H1 (cell line): Measurements from ENCODE around the gene CDK5R2. TPM values are rescaled to one million over a fixed set of nuclear protein-coding genes. Genes with fewer than 3 reads are reported as not detected.

ENCODE experiments used
- CTCF ChIA-PET: fragments of 300-600 bp; sonication (Branson Sonifier 250); formaldehyde crosslinking; loops from one replicate; lab custom pipeline; 2021; ENCODE audit not compliant: partially characterized antibody; lab: Charles Lee
- POLR2A ChIA-PET: fragments of 300-600 bp; sonication (Branson Sonifier 250); formaldehyde crosslinking; loops from one replicate; lab custom pipeline; 2021; ENCODE audit warnings: inconsistent platforms; ENCODE audit not compliant: partially characterized antibody; lab: Charles Lee
- DNase-seq, 2 experiments: peaks; one replicate each; pipeline versions ENCODE4 v3.0.0 to v3.0.0-alpha.2; 2010 to 2022; ENCODE audit warnings: low spot score in 2 of 2, low read depth in 1 of 2, mixed read lengths in 1 of 2
- FAIRE-seq: peaks from 2 replicates; lab custom pipeline; 2011; peaks lifted over from hg19 to GRCh38; lab: Jason Lieb, UNC
- H2AFZ ChIP-seq: 2 replicates; pipeline ENCODE4 v1.8.1; 2012; ENCODE audit warnings: low read length, inconsistent platforms
- H2AK5ac ChIP-seq: 2 replicates; pipeline ENCODE4 v1.6.1; 2013; ENCODE audit warnings: low read depth, low read length
- H2BK120ac ChIP-seq: replicated peaks from 2 replicates; pipeline ENCODE3; 2013; ENCODE audit warnings: low read depth, low read length, inconsistent platforms
- H2BK12ac ChIP-seq: 2 replicates; pipeline ENCODE4 v1.6.1; 2013; ENCODE audit warnings: low read depth, low read length
- H2BK15ac ChIP-seq: 2 replicates; pipeline ENCODE4 v1.6.1; 2013; ENCODE audit warnings: low read length
- H2BK20ac ChIP-seq: 2 replicates; pipeline ENCODE4 v1.6.1; 2013; ENCODE audit warnings: low read length
- H2BK5ac ChIP-seq: 2 replicates; pipeline ENCODE4 v1.6.1; 2013; ENCODE audit warnings: low read depth, low read length
- H3K14ac ChIP-seq: 2 replicates; pipeline ENCODE4 v1.6.1; 2013; ENCODE audit warnings: inconsistent platforms; ENCODE audit not compliant: insufficient read length
- H3K18ac ChIP-seq: 2 replicates; pipeline ENCODE4 v1.6.1; 2013; ENCODE audit warnings: low read length; ENCODE audit errors: extremely low read depth
- H3K23ac ChIP-seq: 2 replicates; pipeline ENCODE4 v1.6.1; 2013; ENCODE audit warnings: inconsistent platforms; ENCODE audit not compliant: insufficient read length
- H3K23me2 ChIP-seq: 2 replicates; pipeline ENCODE4 v1.6.1; 2013; ENCODE audit warnings: low read depth, low read length
- H3K27ac ChIP-seq: 2 replicates; pipeline ENCODE4 v1.6.1; 2011; ENCODE audit warnings: low read depth, low read length, inconsistent platforms
- H3K27me3 ChIP-seq, 4 experiments: replicated peaks in 1 of 4; 1 replicate in 1 of 4; 2 replicates in 3 of 4; pipeline versions ENCODE4 v1.6.1 to v1.8.1; 2011 to 2013; ENCODE audit warnings: low read length in 3 of 4, mild to moderate bottlenecking in 3 of 4, inconsistent platforms in 2 of 4, mixed read lengths in 2 of 4, moderate library complexity in 1 of 4; ENCODE audit not compliant: control insufficient read depth in 3 of 4, insufficient read depth in 3 of 4; ENCODE audit errors: extremely low read depth in 1 of 4
- H3K36me3 ChIP-seq, 4 experiments: 2 replicates each; pipeline versions ENCODE4 v1.6.1 to v1.8.1; 2011 to 2013; ENCODE audit warnings: mild to moderate bottlenecking in 4 of 4, low read length in 3 of 4, moderate library complexity in 2 of 4, control low read depth in 1 of 4, inconsistent platforms in 1 of 4; ENCODE audit not compliant: insufficient read depth in 4 of 4, control insufficient read depth in 2 of 4
- H3K4ac ChIP-seq: replicated peaks from 2 replicates; pipeline ENCODE3; 2013; ENCODE audit warnings: low read length, low read depth, mixed read lengths, inconsistent platforms; ENCODE audit not compliant: insufficient read length
- H3K4me1 ChIP-seq, 4 experiments: replicated peaks in 1 of 4; 1 replicate in 1 of 4; 2 replicates in 3 of 4; pipeline versions ENCODE4 v1.6.1 to v1.8.1; 2011 to 2013; ENCODE audit warnings: low read length in 3 of 4, inconsistent platforms in 2 of 4, mixed read lengths in 1 of 4; ENCODE audit not compliant: insufficient read depth in 4 of 4, control insufficient read depth in 3 of 4
- H3K4me2 ChIP-seq, 2 experiments: 2 replicates each; pipeline versions ENCODE4 v1.6.1 to v1.8.1; 2011 to 2013; ENCODE audit warnings: low read depth in 2 of 2, low read length in 2 of 2, control low read depth in 1 of 2, inconsistent platforms in 1 of 2, mild to moderate bottlenecking in 1 of 2; ENCODE audit not compliant: insufficient read depth in 1 of 2
- H3K4me3 ChIP-seq, 4 experiments: fragments of 200-600, 300-600 bp in 1 of 4; sonication (generic), shearing (Covaris generic), sonication (Bioruptor Twin) in 1 of 4; 2 replicates each; pipeline versions ENCODE4 v1.5.1 to v1.8.1; 2011 to 2016; ENCODE audit warnings: low read length in 4 of 4, low read depth in 3 of 4, control low read depth in 2 of 4, inconsistent platforms in 2 of 4, mild to moderate bottlenecking in 2 of 4, mixed read lengths in 1 of 4, moderate library complexity in 1 of 4; ENCODE audit not compliant: insufficient read depth in 2 of 4; ENCODE audit errors: extremely low read depth in 1 of 4
- H3K56ac ChIP-seq: replicated peaks from 2 replicates; pipeline ENCODE3; 2013; ENCODE audit warnings: low read depth, mild to moderate bottlenecking, mixed read lengths, low read length, inconsistent platforms; ENCODE audit not compliant: insufficient read length
- H3K79me1 ChIP-seq: 2 replicates; pipeline ENCODE4 v1.6.1; 2013; ENCODE audit warnings: low read depth, low read length, control low read depth
- H3K79me2 ChIP-seq, 2 experiments: 2 replicates each; pipeline versions ENCODE4 v1.6.1 to v1.8.1; 2012 to 2013; ENCODE audit warnings: low read length in 2 of 2, mild to moderate bottlenecking in 2 of 2, inconsistent platforms in 1 of 2; ENCODE audit not compliant: insufficient read depth in 2 of 2, control insufficient read depth in 1 of 2
- H3K9ac ChIP-seq, 4 experiments: replicated peaks in 1 of 4; 1 replicate in 1 of 4; 2 replicates in 3 of 4; pipeline versions ENCODE4 v1.6.1 to v1.8.1; 2011 to 2013; ENCODE audit warnings: low read depth in 3 of 4, low read length in 3 of 4, control low read depth in 2 of 4, mild to moderate bottlenecking in 2 of 4, moderate library complexity in 2 of 4, inconsistent platforms in 1 of 4; ENCODE audit errors: extremely low read depth in 1 of 4
- H3K9me3 ChIP-seq, 2 experiments: 2 replicates each; pipeline versions ENCODE4 v1.6.1 to v1.8.1; 2012 to 2013; ENCODE audit warnings: mild to moderate bottlenecking in 2 of 2, moderate library complexity in 2 of 2, control low read depth in 1 of 2, inconsistent platforms in 1 of 2, low read depth in 1 of 2, low read length in 1 of 2, mixed read lengths in 1 of 2; ENCODE audit not compliant: insufficient read depth in 2 of 2
- H4K20me1 ChIP-seq, 2 experiments: replicated peaks in 1 of 2; 2 replicates each; pipeline versions ENCODE3 to v1.8.1; 2011 to 2013; ENCODE audit warnings: inconsistent platforms in 2 of 2, low read length in 2 of 2, mild to moderate bottlenecking in 1 of 2; ENCODE audit not compliant: insufficient read depth in 2 of 2, control insufficient read depth in 1 of 2
- H4K5ac ChIP-seq: 2 replicates; pipeline ENCODE4 v1.6.1; 2013; ENCODE audit warnings: low read length, low read depth, mixed read lengths, inconsistent platforms; ENCODE audit not compliant: insufficient read length
- H4K8ac ChIP-seq: 2 replicates; pipeline ENCODE4 v1.8.0; 2013; ENCODE audit warnings: mild to moderate bottlenecking, moderate library complexity, low read length, inconsistent platforms; ENCODE audit not compliant: insufficient read depth; ENCODE audit errors: extremely low read depth
- H4K91ac ChIP-seq: replicated peaks from 2 replicates; pipeline ENCODE3; 2013; ENCODE audit warnings: low read length, mixed read lengths, inconsistent platforms; ENCODE audit not compliant: insufficient read length
- CBX8 ChIP-seq: fragments of 300-800, 300-1000 bp; sonication (generic); IDR thresholded peaks from 2 replicates; pipeline ENCODE4 v1.7.1; 2016; ENCODE audit warnings: low read depth, low read length, borderline replicate concordance
- CEBPB ChIP-seq: IDR thresholded peaks from 2 replicates; pipeline ENCODE4 v1.6.1; 2012; ENCODE audit warnings: low read depth, low read length
- CHD2 ChIP-seq: IDR thresholded peaks from 2 replicates; pipeline ENCODE4 v1.6.1; 2012; ENCODE audit warnings: low read length, improper control_type of control experiment
- E2F6 ChIP-seq: IDR thresholded peaks from 2 replicates; pipeline ENCODE4 v1.6.1; 2012; ENCODE audit warnings: inconsistent platforms
- EGR1 ChIP-seq: IDR thresholded peaks from 2 replicates; pipeline ENCODE4 v1.6.1; 2011; ENCODE audit warnings: low read depth, low read length, borderline replicate concordance
- EP300 ChIP-seq, 2 experiments: IDR thresholded peaks; 1 replicate in 1 of 2; 2 replicates in 1 of 2; pipeline ENCODE4 v1.6.1; 2011 to 2012; ENCODE audit warnings: low read depth in 2 of 2, low read length in 2 of 2, mild to moderate bottlenecking in 2 of 2, borderline replicate concordance in 1 of 2, inconsistent platforms in 1 of 2, moderate library complexity in 1 of 2
- EZH2 ChIP-seq: fragments of 200-600 bp; sonication (generic); IDR thresholded peaks from 2 replicates; pipeline ENCODE4 v1.7.1; 2012; ENCODE audit warnings: low read depth, mild to moderate bottlenecking, moderate library complexity, low read length, inconsistent platforms; ENCODE audit not compliant: severe bottlenecking
- GABPA ChIP-seq: IDR thresholded peaks from 2 replicates; pipeline ENCODE4 v1.6.1; 2011; ENCODE audit warnings: mild to moderate bottlenecking, low read length, moderate library complexity, borderline replicate concordance; ENCODE audit not compliant: insufficient read depth
- MAFK ChIP-seq: IDR thresholded peaks from 2 replicates; pipeline ENCODE4 v1.6.1; 2012; ENCODE audit warnings: low read depth, mild to moderate bottlenecking, improper control_type of control experiment, low read length
- PHF8 ChIP-seq: fragments of 200-600 bp; sonication (generic); conservative IDR thresholded peaks from 2 replicates; pipeline ENCODE4 v1.7.1; 2012; ENCODE audit warnings: low read depth, mild to moderate bottlenecking, inconsistent platforms, low read length, moderate library complexity
- TAF1 ChIP-seq: IDR thresholded peaks from 2 replicates; pipeline ENCODE4 v1.6.1; 2011; ENCODE audit warnings: mild to moderate bottlenecking, low read depth, low read length
- TBP ChIP-seq: IDR thresholded peaks from 2 replicates; pipeline ENCODE4 v1.6.1; 2011; ENCODE audit warnings: low read depth, low read length, improper control_type of control experiment
- TCF12 ChIP-seq: IDR thresholded peaks from 2 replicates; pipeline ENCODE4 v1.6.1; 2011; ENCODE audit warnings: low read depth, mild to moderate bottlenecking, low read length
- WGBS, 2 experiments: shearing (Covaris generic) in 1 of 2; methylation state at CpG; one replicate each; pipeline versions ENCODE4 v1.1.6 to v1.1.7; 2013 to 2015; ENCODE audit warnings: low lambda C conversion rate in 2 of 2, mixed read lengths in 2 of 2, inconsistent platforms in 1 of 2, low coverage in 1 of 2, missing lambda C conversion rate in 1 of 2; ENCODE audit not compliant: insufficient replicate concordance in 2 of 2, insufficient coverage in 1 of 2, insufficient read length in 1 of 2; ENCODE audit errors: extremely low coverage in 1 of 2, missing lambda C conversion rate in 1 of 2; 5-methylcytosine and 5-hydroxymethylcytosine counted together
- polyA plus RNA-seq, 7 experiments: library from polyadenylated mRNA; depleted of rRNA in 3 of 7; stranded (reverse) in 5 of 7; unstranded in 2 of 7; fragments of >200 nt in 5 of 7; fragments of 200-250 nt in 2 of 7; gene quantifications; 1 replicate in 5 of 7; 2 replicates in 1 of 7; 4 replicates in 1 of 7; pipeline versions ENCODE4 v1.2.1 to v1.2.3, GENCODE V29; 2011 to 2013; ENCODE audit warnings: missing spikeins in 2 of 7, mixed read lengths in 2 of 7
- total RNA-seq: library from RNA; stranded (reverse); fragmentation: NEBNext Ultra II Directional; extraction: Animal tissue kit (Norgen Biotek cat#: 25700); gene quantifications from 2 replicates; pipeline ENCODE4 v1.2.1, GENCODE V29; 2021

CDK5R2 gene
- total and polyA plus RNA-seq, 2 of the 8 experiments (the other 6 are each of a cell fraction or from before 2014, with no cell fraction given) = 0.14 TPM; not detected in 1

GRCh38 chr2:218956039-218956438 is 3.4 kb upstream of the CDK5R2 start:
- Histone ChIP-seq H3K4me2 (no peak overlapping the region), H3K23ac (no peak overlapping the region), H3K79me1 (no peaks in the 10 kb centered on the region), H2BK12ac (no peak overlapping the region), H2BK20ac (no peak overlapping the region), H3K18ac (no peak overlapping the region), H2AK5ac (no peak overlapping the region), H2AFZ (no peak overlapping the region), H3K27ac (no peak overlapping the region), H3K4ac (no peak overlapping the region), H4K5ac (no peak overlapping the region), H3K79me2 (no peaks in the 10 kb centered on the region), H3K14ac (no peak overlapping the region), H2BK15ac (no peak overlapping the region), H2BK5ac (no peak overlapping the region), H2BK120ac (no peak overlapping the region)
- POLR2A ChIA-PET = no interaction called here
- no peak for DNase-seq
- WGBS, 2 experiments = 67% methylated on average over 1 of the region's 1 CpG; no CpG with 5 or more reads in 1 of the 2 experiments
- TF ChIP-seq TAF1 = no peak
- no peak for TF ChIP-seq MAFK
- no peak for TF ChIP-seq CHD2
- TF ChIP-seq EGR1 = no peak
- no peak for TF ChIP-seq TCF12
- no peak for TF ChIP-seq CBX8
- TF ChIP-seq GABPA = no peak
- no peak for TF ChIP-seq CEBPB
- no peak for TF ChIP-seq E2F6
- TF ChIP-seq EZH2 = no peak
- no peak for TF ChIP-seq PHF8
- TF ChIP-seq EP300 (IDR thresholded peaks at IDR 0.05; ENCODE audit: borderline replicate concordance in 1 of 2, low read depth in 2 of 2, low read length in 2 of 2) = no peak
- TF ChIP-seq TBP = no peak
- TF ChIP-seq, all 59 proteins: peak for 0
- Histone ChIP-seq H3K4me1 (peaks cover 0 to 16% (median 13%) of the 10 kb centered on the region in 4 experiments; a peak in 6 of 7 replicates), H3K9me3 (peaks cover 0 to 2% of the 10 kb centered on the region in 2 experiments; a peak in 1 of 4 replicates), H3K56ac (no peak overlapping the region), H3K4me3 (no peak overlapping the region), H3K9ac (no peak overlapping the region), H4K91ac (no peak overlapping the region), H3K36me3 (peaks cover 0 to 15% (median 0%) of the 10 kb centered on the region in 4 experiments; a peak in 1 of 8 replicates), H3K27me3 (peaks cover 20 to 52% (median 37%) of the 10 kb centered on the region in 4 experiments), H3K23me2 (peaks cover 8% of the 10 kb centered on the region), H4K20me1 (peaks cover 2 to 4% of the 10 kb centered on the region in 2 experiments), H4K8ac (no peak overlapping the region)
- CTCF ChIA-PET = interaction anchor here (0.8 to 6.8 kb wide), 7 partner anchors 9 to 80 kb away, joined by 3 to 50 read pairs (median 8); no protein-coding TSS in a partner anchor
- no peak for FAIRE-seq
